Renal cortex interstitium (tissue), 11 donors: ENCODE measurements around the gene PEPD. TPM values are rescaled to one million over a fixed set of nuclear protein-coding genes. Genes with fewer than 3 reads are reported as not detected.

Experiments used
- DNase-seq, 11 donors: peaks; one replicate each; pipeline ENCODE4 v3.0.0-alpha.2; 2013; ENCODE audit warnings: low read depth in 9 of 11, low spot score in 4 of 11; ENCODE audit errors: extremely low read depth in 1 of 11
- polyA plus RNA-seq, 3 donors: library from polyadenylated mRNA; unstranded; fragments of 120-200 nt; gene quantifications; one replicate each; pipeline ENCODE4 v1.2.1, GENCODE V29; 2013; ENCODE audit not compliant: insufficient read length in 3 of 3

Gene PEPD
- polyA plus RNA-seq, 3 donors, result 106 to 122 (median 112) TPM

DNA sequence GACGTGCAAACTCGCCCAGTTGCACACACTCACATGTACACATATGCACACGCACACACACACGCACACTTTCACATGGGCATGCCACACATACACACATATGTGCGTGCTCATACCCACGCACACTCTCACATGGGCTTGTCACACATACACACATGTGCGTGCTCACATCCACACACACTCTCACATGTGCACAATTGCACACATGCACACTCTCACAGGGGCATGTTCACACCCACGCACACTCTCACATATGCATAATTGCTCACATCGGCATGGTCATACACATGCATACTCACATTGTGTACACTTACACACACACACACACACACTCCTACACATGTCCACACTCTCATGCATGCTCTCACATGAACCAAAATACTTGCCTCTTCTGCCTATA, 32.8 kb upstream of the PEPD start:
- no peak for DNase-seq

DNA sequence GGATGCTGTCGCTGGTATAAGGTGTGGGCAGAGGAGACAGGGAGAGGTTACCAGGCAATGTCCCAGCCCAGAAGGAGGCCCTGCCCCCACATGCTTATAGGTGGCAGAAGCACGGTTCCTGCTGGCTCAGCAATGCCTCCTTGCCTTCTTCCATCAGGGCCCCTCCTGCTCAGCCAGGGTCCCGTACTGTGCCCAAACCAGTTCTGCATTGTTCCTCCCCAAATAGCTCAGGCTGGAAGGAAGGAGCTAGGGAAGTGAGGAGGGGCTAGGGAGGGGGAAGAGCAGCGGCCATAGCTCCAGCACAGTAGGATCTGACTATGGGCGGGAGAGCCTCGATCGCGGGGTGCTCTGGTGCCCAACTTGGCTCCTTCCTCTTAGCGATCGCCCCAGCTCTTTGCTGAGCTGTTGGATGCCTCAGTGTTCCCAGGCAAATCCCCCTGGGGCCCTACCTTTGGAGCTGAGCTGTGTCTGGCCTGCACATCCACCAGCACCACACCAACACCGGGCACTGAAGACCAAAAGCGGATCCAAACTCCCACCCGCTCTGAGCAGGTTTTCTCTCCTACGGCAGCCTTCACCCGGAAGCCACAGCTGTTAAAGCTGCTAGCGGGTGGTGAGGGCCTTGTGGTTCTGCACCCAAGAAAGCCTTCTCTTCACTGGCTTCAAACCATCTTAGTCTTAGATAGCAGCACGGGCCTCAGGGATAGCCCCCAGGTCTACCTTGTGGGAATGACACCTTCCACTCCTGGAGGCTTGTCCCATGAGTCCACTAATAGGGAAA, 32.1 kb upstream of the PEPD start:
- DNase-seq, result no peak

DNA sequence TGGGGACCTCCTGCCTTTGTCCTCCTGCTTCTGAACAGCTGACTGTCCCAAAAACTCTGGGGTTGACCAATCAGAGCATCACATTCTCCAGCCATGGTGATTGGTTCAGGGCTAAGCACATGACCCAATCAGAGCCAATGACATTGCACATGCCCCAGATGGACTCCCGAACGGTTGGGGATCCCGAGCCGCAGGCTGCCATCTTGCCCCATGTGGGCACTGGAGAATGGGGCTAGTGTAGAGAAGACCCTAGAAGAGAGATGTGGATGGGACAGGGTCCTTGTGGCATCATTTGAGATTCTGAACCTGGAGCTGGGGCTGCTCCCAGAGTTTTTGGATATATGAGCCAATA, 31.3 kb upstream of the PEPD start:
- no peak for DNase-seq

DNA sequence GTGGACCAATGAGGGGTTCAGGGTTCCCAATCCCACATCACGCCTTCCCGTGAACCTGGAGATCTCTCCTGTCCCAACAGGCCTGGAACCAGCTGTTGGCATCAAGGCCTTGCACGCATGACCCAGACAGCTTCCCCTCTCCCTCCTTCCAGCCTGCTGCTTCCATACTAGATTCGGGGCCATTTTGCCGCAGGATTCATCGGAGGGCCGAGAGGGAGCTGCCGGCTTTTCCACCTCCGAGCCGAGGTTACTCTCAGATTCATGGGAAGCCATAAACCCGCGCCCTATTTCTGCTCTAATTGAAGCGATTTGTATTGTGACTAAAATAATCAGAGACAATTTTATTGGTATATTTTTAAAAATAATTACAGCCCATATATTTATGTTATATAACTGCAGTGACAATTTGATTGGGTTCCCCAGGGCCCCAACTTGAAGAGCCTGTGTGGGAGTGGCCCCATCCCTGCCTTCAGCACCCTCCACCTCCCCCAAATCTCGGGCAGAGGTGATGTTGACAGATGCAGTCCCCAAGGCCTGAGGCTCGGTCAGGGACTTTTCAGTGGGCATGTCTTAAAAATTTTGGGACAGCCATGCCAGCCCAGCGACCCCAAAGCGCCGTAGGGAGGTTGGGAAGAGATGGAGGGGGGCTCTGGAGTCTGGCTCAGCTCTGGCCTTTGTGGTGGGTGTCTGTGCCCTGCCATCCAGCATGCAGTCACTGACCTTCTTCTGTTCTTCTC, 30.8 kb upstream of the PEPD start:
- DNase-seq, result no peak

DNA sequence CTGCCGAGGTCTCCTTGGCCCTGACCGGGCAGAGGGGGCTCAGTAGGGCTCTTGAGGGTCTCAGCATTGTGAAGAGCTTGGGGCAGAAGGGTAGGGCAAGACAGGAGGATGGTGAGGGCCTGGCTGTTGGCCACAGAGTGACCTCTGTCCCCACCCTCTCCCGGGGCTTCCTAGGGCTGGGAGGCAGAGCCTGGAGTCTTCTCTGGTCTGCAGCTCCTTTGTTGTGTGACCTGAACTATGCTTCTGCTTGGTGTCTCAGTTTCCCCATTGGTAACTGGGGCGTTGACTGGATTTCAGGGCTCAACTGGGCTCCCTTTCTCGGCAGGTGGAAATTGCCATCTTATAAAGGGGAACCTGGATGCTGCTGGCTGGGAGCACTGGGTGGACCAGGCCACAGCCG, 30.1 kb upstream of the PEPD start:
- no peak for DNase-seq

DNA sequence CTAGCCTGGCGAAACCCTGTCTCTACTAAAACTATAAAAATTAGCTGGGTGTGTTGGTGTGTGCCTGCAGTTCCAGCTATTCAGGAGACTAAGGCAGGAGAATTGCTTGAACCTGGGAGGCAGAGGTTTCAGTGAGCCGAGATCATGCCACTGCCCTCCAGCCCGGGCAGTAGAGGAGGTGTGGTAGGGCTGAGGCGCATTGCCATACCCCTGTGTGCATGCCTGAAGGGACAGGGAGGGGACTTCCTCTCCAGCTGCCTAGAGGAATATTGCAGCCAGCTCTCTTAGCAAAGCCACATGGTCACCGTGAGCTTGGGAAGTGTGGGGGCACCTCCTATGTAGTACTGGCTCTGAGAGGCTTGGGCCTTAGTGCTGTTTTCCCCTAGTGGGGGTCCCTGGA, 29.2 kb upstream of the PEPD start:
- no peak for DNase-seq

DNA sequence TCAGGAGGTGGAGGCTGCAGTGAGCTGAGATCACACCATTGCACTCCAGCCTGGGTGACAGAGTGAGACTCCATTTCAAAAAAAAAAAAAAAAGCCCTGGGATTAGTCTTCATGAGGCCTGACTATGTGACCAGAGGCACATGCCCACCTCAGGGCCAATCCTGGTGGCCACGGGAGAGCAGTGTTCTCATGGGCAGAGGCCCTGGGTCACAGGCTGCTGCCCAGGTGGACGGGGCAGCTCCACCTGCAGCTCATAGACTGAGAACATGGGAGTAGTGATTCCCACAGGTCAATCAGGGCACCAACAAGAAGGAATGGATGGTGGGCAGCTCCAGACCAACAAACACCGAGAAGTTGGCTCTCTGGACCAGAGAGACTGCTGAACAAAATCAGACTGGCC, 26.1 kb upstream of the PEPD start:
- DNase-seq, result no peak

DNA sequence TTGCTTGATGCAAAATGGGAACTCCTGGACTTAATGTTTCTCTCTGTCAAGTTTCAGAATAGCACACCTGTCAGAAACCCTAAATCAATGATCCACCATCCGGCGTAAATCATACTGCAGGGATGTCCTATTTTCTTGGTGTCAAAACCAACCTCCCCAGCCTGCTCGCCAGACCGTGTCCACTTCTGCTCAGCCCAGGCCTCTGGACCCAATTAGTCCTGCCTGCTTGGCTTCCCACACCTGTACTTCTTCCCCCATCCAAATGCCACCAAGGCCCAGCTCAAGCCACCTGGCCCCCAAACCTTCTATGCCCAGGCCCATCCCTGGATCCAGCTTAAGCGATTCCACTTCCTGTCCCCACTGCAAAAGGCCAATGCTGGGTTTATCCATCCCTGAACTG, 25.1 kb upstream of the PEPD start:
- DNase-seq, result no peak

DNA sequence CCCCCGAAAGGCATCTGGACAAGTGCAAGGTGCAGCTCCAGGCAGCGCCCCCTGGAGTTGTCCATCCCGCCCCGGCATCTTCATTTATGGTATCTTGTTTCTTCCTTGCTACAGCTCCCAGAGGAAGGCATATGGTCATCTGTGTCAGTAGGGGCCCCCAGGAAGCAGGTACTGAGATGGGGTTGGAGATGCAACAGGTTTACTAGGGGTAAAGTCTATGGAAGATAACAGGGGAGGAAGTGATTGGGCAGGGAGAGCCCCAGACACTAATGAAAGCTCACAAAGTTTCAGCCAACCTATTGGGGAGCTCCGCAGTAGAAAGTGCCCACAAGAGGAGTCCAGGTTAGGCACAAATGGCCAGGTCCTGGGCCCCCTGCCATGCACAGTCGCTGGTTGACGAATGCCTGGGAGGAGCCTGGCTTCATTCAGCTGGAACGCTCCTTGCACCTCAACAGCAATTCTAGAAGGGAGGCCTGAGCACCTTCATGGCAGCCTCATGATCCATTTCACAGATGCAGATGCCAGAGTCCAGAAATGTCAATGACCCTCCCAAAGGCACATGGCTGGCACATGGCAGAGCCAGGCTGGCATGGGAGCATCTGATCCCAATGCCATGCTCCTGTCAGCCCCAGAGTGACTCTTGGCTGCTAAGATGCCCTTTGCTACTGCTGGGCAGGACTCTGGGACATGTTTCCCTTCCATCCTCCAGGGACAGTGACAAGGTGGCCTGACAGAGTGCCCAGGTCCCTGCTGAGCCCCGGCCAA, 23.8 kb upstream of the PEPD start:
- DNase-seq, result no peak

DNA sequence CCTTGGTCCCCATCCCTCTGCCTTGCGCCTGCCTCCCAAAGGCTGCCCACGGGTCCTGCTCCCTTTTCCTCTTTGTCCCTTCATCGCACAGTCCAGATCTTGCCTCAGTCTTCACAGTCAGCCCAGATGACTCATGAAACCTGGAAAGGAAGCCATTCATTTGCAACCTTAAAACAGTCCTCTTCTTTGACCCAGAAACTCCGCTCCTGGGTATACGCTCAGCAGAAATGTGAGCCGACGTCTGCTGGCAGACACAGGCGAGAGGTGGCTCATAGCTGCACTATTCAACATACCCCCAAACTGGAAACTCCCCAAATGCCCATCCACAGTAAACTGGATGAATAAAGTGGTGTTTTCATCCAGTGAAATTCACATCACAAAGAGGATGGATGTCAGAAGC, 13.6 kb upstream of the PEPD start:
- DNase-seq, result no peak

DNA sequence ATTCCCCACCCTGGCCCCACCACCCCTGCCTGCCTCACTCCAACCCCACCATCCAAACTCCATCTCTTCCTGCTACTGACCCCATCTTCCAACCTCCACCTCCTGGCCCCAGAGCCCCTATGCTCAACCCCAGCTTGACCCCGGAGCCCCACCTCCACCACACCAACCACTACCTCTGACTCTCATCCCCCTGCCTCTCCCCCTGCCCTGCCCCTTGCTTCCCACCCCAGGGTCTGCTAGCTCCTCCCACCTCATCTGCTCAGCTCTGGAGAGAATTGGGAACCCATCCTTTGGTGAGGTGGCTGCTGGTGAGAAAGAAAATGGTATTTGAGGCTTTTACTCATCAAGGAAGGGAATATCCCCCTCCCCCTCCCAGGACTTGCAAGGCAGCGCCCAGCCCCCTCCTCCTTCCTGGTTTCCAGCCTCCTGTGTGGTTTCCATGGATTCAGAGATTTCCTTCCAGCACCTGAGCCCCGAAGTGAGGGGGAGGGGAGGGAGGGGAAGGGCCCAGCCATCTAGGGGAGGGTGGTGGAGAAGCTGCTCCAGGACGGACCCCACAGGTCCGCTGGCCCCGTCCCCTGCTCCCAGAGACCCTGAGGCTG, 11.4 kb upstream of the PEPD start:
- no peak for DNase-seq

DNA sequence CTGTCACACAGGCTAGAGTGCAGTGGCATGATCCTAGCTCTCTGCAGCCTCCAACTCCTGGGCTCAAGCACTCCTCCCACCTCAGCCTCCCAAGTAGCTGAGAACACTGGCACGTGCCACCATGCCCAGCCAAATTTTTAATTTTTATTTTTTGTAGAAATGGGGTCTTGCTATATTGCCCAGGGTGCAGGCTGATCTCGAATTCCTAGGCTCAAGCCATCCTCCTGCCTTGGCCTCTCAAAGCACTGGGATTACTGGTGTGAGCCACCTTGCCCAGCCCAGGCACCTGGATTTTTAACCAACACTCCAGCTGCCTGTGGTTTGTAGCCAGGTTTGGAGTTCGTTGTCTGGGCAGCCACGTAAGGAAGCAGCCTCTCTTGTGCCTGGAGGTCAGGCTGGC, 9.3 kb upstream of the PEPD start:
- no peak for DNase-seq

DNA sequence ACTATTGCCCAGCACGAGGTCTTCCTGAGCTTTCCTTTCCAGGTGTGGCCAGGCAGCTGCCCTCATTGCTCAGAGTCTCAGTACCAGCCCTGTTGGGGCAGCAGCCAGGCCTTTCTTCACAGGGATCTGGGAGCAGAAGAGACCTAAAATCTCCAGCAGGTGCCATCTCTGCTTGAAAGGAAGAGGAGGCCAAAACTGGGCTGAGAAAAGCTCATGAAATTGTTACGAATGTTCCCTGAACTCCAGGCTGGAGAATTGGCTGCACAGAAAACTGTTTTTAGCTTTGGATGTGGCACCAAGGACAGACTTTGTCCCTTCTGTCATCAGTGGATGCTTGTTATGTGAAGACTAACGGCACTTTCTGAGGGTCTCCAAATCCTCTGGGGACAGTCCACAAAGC, 8.7 kb upstream of the PEPD start:
- DNase-seq, result no peak

DNA sequence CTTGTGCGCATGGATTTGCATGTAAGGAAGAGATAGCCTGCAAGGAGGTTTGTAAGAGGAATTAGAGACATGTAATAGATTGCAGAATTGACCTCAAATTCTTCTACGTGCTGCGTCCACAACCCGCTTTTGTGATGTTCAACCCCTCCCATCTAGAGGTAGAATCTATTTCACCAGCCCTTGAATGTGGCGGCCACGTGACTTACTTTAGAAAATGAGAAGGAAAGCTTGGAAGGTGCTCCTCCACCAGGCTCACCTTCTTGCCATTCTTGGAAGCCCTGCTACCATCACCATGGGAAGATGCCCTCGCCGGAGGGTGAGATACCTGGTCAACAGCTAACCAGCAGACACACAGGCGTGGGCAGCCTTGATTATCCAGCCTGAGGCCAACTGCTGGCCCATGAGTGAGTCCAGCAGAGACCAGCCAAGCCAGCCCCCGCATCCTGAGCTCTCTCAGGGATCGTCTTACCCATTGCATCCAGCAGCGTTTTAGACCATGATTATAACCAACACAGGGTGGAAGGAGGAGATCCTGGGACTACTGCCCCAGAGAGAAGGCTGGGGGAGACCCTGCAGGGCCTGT, 7.6 kb upstream of the PEPD start:
- DNase-seq, result no peak

DNA sequence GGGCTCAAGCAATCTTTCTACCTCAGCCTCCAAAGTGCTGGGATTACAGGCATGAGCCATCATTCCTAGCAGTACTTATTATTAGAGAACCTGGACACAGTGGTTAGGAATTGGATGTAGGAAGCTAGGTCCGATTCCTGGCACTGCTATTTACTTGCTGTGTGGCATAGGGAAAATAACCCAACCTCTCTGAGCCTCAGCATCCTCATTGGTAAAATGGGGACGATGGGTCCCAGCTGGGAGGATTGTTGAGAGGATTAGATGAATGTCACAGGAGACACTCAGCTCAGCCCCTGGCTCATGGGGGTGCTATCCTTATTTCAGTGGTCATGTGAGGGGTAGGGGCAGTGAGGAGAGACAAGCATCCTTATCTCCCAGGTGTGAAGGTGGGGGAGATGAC, 6.8 kb upstream of the PEPD start:
- no peak for DNase-seq

DNA sequence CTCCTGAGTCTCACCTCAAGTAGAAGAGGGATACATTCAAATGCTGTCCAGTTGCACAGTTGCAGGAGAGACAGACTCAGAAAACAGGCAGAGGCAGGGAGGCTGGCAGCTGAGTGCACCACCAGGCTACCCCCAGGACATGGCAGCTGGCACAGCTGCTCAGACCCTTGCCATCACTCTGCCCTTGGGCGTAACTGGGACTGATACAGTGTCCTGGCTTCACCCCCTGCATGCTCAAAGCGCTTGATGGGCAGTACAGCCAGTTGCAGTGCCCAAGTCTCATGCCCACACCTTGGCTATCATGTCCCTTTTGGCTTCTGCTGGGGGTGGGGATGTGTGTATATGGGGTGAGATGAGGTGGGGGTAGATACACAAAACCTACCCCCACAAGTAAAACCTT, 5.5 kb upstream of the PEPD start:
- DNase-seq, result no peak

DNA sequence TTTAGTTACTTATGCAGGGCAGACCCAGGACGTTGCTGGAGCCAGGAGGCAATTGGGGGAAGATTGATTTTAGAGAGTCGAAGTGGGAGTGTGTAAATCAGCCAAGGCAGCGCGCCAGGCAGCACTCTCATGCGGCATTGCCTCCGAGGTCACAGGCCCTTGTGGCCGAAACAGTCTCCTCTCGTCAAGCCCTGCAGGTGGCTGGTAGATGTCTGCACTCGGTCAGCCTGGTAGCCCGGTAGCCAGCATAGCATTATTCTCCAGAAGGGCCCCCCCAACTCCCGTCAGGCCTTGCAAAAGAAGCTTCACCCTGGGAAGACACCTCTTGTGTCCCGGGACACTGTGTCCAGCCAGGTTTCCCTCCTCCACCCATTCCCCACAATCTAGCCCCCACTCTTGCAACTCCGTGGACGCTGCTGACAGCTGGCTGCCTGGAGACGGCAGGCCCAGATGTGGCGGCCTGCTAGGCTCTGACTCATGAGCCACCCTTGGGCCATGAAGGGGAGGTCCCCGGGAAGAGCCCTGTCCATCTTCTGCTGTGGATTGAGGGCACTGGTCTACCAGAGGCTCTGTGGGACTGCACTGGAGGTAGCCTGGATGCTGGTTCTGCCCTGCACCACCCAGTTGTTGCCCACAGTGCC, 2.6 kb upstream of the PEPD start:
- DNase-seq, result no peak

DNA sequence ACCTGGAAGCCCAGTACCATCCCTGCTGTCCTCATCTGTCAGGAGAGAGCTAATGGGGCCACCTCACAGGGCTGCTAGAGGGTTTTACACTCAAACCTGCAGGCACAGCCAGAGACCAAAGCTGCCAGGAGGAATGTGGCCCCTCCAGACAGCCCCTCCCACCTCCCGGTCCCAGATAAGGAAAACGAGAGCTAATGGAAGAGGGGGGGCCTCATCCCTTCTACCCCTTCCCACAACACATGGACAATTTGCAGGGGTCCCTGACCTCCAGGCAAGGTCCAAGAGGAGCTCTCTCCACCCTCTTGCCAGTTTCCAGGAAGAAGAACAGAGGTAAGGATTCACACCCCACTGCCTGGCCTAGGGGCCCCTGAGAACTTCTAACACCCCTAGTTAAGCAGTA, 1.6 kb upstream of the PEPD start:
- DNase-seq, result no peak

DNA sequence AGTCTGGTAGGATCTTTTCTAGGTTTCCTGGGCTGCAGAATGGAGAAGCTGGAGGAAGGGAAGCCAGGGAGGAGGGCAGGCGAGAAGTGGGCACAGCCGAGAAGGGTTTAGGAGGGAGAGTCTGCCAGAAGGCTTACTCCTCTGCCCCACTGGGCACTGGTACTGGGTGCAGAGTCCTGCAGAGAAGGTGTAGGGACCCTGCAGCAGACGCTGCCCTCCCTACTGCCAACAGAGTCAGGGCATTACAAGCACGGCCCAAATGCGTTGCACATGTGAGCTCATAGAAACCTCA, 726 bp upstream of the PEPD start:
- DNase-seq, result no peak
